ENCODE results near the gene SGMS1.

The SGMS1 gene

DNA sequence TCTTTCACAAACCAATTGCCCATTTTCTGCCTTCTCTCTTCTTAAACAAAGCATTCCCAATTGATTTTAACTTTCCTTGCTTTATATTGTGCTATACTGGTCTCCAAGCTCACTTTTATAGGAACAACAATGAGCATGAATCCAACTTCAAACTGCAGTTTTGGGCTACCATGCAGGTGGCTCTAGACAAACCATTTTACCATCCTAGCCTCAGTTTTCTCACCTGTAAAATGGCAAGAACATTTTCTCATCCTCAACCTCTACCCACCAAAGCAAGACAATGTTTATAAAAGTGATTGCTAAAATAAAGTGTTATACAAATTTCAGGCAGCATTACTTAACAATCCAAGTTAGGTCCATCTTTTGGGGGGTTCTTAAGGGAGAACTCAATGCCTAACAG is 305.6 kb downstream of the SGMS1 start:
- Histone ChIP-seq H3K4me3 (ENCODE audit: low read length) (no peak overlapping the region), H3K9ac (ENCODE audit: low read depth, low read length) (no peak overlapping the region), H3K4me1 (ENCODE audit: insufficient read depth, low read length) (peaks cover 5% of the 10 kb centered on the region; the same call in 1 of the 2 replicates), H3K9me3 (ENCODE audit: insufficient read depth, low read depth, low read length) (no peaks in the 10 kb centered on the region), H3K27ac (ENCODE audit: low read depth, low read length) (no peak overlapping the region), H3K36me3 (ENCODE audit: insufficient read depth, low read length) (no peaks in the 10 kb centered on the region), H3K27me3 (ENCODE audit: insufficient read depth, low read length) (no peaks in the 10 kb centered on the region)

GRCh38 chr10:50316695-50317648 is 306.8 kb downstream of the SGMS1 start:
- Histone ChIP-seq H3K27ac (ENCODE audit: low read depth, low read length) (no peak overlapping the region), H3K4me3 (ENCODE audit: low read length) (no peak overlapping the region), H3K4me1 (ENCODE audit: insufficient read depth, low read length) (peaks cover 5% of the 10 kb centered on the region; the same call in 1 of the 2 replicates), H3K36me3 (ENCODE audit: insufficient read depth, low read length) (no peaks in the 10 kb centered on the region), H3K9me3 (ENCODE audit: insufficient read depth, low read depth, low read length) (no peaks in the 10 kb centered on the region), H3K27me3 (ENCODE audit: insufficient read depth, low read length) (no peaks in the 10 kb centered on the region), H3K9ac (ENCODE audit: low read depth, low read length) (no peak overlapping the region)
- WGBS, result 87% methylated on average over 5 of the region's 5 CpGs

DNA sequence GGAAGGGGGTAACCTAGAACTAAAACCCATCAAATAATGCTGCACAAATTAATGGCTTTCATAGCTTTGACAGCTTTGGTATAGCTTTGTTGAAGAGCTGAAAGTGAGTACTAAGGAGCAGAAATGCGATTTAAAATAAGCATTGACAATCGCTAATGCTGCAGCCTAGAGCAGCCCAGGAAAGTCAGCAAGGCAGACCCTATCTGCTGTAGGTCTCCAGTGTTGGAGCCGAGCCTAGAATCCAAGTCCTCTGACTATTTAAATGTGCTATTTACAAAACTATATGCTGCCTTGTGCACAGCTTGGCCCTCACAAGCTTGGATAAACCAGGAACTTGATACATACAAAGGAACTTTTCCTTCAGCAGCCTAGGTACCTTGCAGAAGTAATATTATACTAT is 307.6 kb downstream of the SGMS1 start:
- H3K27ac ChIP-seq (ENCODE audit: low read depth, low read length), result no peak overlapping the region
- 93% methylated on average over 3 of the region's 3 CpGs for WGBS

DNA sequence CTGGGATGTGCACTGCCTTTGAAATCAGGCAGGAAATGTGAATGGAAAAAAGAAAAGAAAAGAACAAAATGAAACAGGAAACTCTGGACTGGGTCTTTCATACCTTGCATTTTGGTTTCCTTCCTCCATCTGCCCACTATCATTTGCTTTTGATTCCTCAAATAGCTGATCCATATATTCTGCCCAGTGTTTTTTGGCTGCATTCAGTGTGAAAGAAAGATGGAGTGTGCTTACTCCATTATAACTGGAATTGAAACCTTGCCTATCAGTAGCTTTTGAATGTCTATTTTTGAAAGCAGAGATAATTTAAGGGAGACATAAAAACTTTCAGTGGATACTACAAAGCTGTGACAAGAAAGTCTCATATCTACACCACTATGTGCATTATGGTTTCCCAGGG is 308.3 kb downstream of the SGMS1 start:
- Histone ChIP-seq H3K4me3 (ENCODE audit: low read length) (no peak overlapping the region), H3K4me1 (ENCODE audit: insufficient read depth, low read length) (peaks cover 5% of the 10 kb centered on the region; the same call in 1 of the 2 replicates), H3K36me3 (ENCODE audit: insufficient read depth, low read length) (0 out of 2 replicates have a peak, but pooled peaks cover 2% of the 10 kb centered on the region), H3K9ac (ENCODE audit: low read depth, low read length) (no peak overlapping the region), H3K27me3 (ENCODE audit: insufficient read depth, low read length) (no peaks in the 10 kb centered on the region), H3K27ac (ENCODE audit: low read depth, low read length) (no peak overlapping the region), H3K9me3 (ENCODE audit: insufficient read depth, low read depth, low read length) (no peaks in the 10 kb centered on the region)

More for the DNA sequence above, 307.6 kb downstream of the SGMS1 start:
- Histone ChIP-seq H3K4me3 (ENCODE audit: low read length) (no peak overlapping the region), H3K36me3 (ENCODE audit: insufficient read depth, low read length) (no peaks in the 10 kb centered on the region), H3K9me3 (ENCODE audit: insufficient read depth, low read depth, low read length) (no peaks in the 10 kb centered on the region), H3K9ac (ENCODE audit: low read depth, low read length) (no peak overlapping the region), H3K27me3 (ENCODE audit: insufficient read depth, low read length) (no peaks in the 10 kb centered on the region), H3K4me1 (ENCODE audit: insufficient read depth, low read length) (peaks cover 5% of the 10 kb centered on the region; the same call in 1 of the 2 replicates)

DNA sequence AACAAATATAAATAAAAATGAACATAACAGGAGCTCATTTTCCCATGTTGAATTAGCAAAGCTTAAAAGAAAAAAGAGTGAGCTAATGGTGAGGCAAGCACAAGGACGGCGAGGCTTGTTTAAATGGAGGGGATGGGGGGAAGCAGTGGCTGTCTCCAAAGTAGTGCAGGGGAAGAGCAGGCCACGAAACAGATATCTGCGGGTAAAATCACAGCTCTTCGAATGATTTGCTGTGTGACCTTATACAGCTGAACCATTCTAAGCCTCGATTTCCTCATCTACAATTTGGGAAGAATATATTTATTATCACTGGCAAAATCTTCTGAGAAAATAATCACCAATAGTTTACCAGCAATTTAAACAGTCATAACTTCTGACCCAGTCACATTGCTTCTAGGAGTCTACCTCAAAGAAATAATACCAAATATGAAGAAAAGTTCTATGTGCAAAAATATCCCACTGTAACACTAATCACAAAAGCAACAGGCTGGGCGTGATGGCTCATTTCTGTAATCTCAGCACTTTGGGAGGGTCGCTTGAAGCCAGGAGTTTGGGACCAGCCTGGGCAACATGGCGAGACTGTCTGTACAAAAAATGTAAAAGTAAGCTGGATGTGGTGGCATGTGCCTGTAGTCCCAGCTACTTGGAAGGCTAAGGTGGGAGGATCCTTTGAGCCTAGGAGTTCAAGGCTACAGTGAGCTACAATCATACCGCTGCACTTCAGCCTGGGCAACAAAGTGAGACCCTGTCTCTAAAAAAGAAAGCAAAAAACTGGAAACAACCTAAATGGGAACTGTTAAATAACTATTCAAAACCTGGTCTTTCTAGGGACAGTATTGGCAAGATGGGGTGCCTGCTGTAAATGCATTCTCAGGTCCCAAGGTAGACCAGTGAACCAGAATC is 309.3 kb downstream of the SGMS1 start:
- peaks cover 5% of the 10 kb centered on the region; the same call in 1 of the 2 replicates for H3K4me1 ChIP-seq (ENCODE audit: insufficient read depth, low read length)
- H3K27me3 ChIP-seq (ENCODE audit: insufficient read depth, low read length), result no peaks in the 10 kb centered on the region
- H3K9me3 ChIP-seq (ENCODE audit: insufficient read depth, low read depth, low read length), result no peaks in the 10 kb centered on the region
- no peak overlapping the region for H3K4me3 ChIP-seq (ENCODE audit: low read length)
- H3K27ac ChIP-seq (ENCODE audit: low read depth, low read length), result no peak overlapping the region
- no peak overlapping the region for H3K9ac ChIP-seq (ENCODE audit: low read depth, low read length)
- H3K36me3 ChIP-seq (ENCODE audit: insufficient read depth, low read length), result peaks cover 8% of the 10 kb centered on the region
- 94% methylated on average over 10 of the region's 10 CpGs for WGBS

DNA sequence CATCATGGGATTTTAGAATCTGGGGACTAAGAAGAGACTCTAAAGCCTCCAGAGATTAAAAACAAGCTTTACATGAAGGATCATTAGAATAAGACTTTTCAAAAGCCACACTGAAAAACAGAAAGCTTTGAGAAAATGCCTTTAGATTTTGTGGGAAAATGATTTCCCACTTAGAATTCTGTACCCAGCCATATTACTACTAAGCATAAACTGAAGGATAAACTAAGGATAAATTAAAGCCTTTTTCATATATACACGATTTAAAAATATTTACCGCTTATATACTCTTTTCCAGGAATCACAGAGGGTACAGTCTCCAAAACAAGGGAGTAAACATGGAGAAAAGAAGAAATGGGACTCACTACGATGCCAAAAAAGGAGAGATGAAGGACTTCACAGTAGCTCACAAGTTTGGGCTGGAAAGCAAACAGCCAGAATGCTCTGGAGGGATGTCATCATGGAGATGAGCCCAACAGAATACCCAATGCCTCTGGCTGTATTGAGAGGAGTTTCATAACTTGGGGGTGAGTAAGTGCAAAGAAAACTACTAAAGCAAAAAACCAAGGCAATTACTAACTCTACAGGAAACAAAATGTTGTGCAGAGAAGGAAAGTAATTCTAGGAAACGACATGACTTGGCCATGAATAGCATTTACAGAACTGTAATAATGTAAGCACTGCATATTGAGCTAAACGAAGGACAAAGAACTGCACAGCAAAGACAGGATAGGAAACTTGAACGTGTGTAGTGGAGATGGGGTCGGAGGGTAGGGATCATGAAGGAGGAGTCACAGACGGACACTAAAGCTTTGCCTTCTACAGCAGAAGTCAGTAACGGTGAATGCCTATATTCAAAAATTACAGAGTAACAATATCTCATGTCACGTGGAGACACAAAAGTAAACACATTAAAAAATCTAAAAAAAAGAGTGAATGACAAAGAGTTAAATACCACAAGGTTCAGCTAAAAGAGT is 311.0 kb downstream of the SGMS1 start:
- WGBS, result 90% methylated on average over 8 of the region's 10 CpGs
- H3K4me3 ChIP-seq (ENCODE audit: low read length), result no peak overlapping the region
- no peak overlapping the region for H3K27ac ChIP-seq (ENCODE audit: low read depth, low read length)

GRCh38 chr10:50310560-50311174 is 313.1 kb downstream of the SGMS1 start:
- peaks cover 15% of the 10 kb centered on the region for H3K36me3 ChIP-seq (ENCODE audit: insufficient read depth, low read length)
- H3K9ac ChIP-seq (ENCODE audit: low read depth, low read length), result no peak overlapping the region
- H3K27ac ChIP-seq (ENCODE audit: low read depth, low read length), result no peak overlapping the region
- no peaks in the 10 kb centered on the region for H3K27me3 ChIP-seq (ENCODE audit: insufficient read depth, low read length)
- WGBS, result 94% methylated on average over 3 of the region's 4 CpGs
- H3K4me3 ChIP-seq (ENCODE audit: low read length), result no peak overlapping the region
- H3K9me3 ChIP-seq (ENCODE audit: insufficient read depth, low read depth, low read length), result no peaks in the 10 kb centered on the region
- no peaks in the 10 kb centered on the region for H3K4me1 ChIP-seq (ENCODE audit: insufficient read depth, low read length)

More for the DNA sequence above, 311.0 kb downstream of the SGMS1 start:
- H3K27me3 ChIP-seq (ENCODE audit: insufficient read depth, low read length), result no peaks in the 10 kb centered on the region
- H3K9me3 ChIP-seq (ENCODE audit: insufficient read depth, low read depth, low read length), result no peaks in the 10 kb centered on the region
- H3K36me3 ChIP-seq (ENCODE audit: insufficient read depth, low read length), result peaks cover 8% of the 10 kb centered on the region
- peaks cover 5% of the 10 kb centered on the region; the same call in 1 of the 2 replicates for H3K4me1 ChIP-seq (ENCODE audit: insufficient read depth, low read length)
- no peak overlapping the region for H3K9ac ChIP-seq (ENCODE audit: low read depth, low read length)

DNA sequence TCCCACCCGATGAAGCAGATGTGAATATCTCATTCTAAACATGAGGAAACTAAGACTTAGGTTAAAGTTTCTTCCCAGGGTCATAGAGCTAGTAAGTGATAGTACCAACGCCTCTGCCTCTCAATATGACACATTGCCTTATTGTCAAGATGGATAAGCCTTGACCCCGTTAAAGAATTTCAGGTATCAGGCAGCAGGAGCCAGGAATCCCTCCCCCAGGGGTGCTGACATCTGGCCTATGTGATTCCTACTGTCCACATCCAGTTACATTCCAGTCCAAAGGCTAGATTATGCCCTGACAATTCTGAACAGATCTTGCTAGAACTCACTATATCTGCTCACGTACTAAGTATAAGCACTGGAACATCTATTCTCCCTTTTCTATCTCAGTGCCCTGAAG is 314.4 kb downstream of the SGMS1 start:
- Histone ChIP-seq H3K27ac (ENCODE audit: low read depth, low read length) (no peak overlapping the region), H3K9me3 (ENCODE audit: insufficient read depth, low read depth, low read length) (no peaks in the 10 kb centered on the region), H3K4me3 (ENCODE audit: low read length) (no peak overlapping the region), H3K9ac (ENCODE audit: low read depth, low read length) (no peak overlapping the region), H3K36me3 (ENCODE audit: insufficient read depth, low read length) (peaks cover 15% of the 10 kb centered on the region), H3K27me3 (ENCODE audit: insufficient read depth, low read length) (no peaks in the 10 kb centered on the region), H3K4me1 (ENCODE audit: insufficient read depth, low read length) (no peaks in the 10 kb centered on the region)
- WGBS, result 87% methylated on average over 4 of the region's 4 CpGs

- Histone ChIP-seq H3K4me1 (ENCODE audit: insufficient read depth, low read length) (no peaks in the 10 kb centered on the region), H3K27ac (ENCODE audit: low read depth, low read length) (no peak overlapping the region), H3K4me3 (ENCODE audit: low read length) (no peak overlapping the region), H3K27me3 (ENCODE audit: insufficient read depth, low read length) (no peaks in the 10 kb centered on the region), H3K9me3 (ENCODE audit: insufficient read depth, low read depth, low read length) (no peaks in the 10 kb centered on the region), H3K9ac (ENCODE audit: low read depth, low read length) (no peak overlapping the region), H3K36me3 (ENCODE audit: insufficient read depth, low read length) (peaks cover 8% of the 10 kb centered on the region; the same call in 1 of the 2 replicates)
- 96% methylated on average over 8 of the region's 8 CpGs for WGBS
Observed at GRCh38 chr10:50304660-50305059, 319.1 kb downstream of the SGMS1 start.
